HG02973 (cell line): Measurements from ENCODE around the gene DSCAML1.

ENCODE experiments used
- ATAC-seq: cut with Tn5 transposase; IDR thresholded peaks from one replicate; pipeline ENCODE4 v1.9.1; 2021; ENCODE audit warnings: moderate library complexity; ENCODE audit not compliant: unreplicated experiment

The DSCAML1 gene

DNA sequence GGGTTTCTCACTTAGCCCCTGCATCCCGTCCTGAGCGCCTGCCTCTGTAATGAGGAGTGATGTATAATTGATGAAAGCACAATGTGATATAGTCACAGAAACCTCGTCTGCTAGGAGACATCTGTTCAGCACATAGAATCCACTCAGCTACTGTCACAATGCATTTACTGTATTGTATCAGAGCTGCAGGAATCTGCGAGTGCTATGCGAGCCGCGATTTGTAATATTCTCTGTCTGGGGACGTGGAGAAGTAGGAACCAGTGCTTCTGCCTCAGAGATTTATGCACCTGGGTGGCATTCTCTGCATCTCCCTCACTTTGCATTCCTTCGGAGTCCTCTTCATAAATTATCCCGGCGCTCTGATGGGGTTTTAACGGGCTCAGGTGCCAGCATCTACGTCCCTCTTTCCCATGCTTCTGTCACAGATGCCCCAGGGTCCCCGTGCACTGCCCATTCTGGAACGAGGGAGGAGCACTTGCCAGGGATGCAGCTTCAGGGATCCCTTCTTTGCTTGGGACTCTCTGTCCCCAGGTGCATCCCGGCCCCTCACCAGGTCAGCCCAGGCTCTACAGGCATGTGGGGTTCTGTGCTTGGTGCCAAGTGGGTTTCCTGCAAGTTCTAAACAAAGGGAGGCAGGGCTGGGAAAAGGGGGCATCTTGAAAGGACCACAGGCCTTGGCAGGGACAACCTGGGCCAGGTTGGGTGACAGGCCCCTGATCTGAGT lies 205.5 kb downstream of the DSCAML1 start:
- ATAC-seq: no peak

DNA sequence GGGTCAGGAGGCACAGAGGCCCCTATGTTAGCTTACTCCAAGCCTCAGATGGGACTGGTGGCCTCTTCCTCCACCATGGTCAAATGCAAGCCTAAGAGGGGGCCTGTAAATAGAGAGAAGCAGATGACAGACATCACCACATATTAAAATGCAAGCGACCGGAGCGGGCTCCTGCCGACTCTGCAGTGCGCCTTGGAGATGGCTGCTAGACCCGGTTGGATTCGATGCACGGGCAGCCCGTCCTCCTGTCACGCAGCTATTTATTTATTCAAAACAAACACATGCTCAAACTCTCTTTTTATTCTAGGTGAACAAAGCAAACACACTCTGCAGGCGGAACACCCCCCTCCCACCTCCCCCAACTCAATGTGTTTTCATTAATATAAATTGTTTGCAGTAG lies 208.0 kb downstream of the DSCAML1 start:
- ATAC-seq: no peak

DNA sequence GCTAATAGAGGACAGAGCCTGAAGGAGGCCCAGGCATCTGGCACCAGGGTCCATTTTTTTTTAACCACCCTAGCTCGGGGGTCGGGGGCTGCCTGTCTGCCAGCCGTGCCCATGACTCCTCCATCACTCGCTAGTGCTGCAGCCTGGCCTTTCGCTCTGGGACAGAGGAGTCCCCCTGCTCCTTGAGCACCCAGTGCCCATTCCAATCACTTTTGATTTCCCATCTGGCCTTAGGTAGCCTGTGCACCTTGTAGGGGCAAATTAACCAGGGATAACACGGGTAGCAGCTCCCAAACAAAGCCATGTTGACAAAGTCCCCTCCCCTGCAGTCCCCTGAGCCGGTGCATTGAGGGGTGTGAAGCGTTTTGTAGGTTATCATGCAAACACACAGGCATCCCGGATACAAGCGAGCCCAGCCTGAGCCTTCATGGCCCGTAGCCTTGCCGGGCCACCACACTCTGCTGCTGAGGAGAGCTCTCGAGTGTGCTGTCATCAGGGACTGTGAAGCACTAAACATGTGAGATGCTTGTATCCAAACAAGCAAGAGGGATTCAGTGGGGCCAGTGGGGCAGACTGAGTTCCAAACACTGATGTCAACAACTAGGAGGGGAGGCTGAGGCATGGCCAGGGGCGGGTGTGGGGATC lies 208.7 kb downstream of the DSCAML1 start:
- ATAC-seq: no peak

DNA sequence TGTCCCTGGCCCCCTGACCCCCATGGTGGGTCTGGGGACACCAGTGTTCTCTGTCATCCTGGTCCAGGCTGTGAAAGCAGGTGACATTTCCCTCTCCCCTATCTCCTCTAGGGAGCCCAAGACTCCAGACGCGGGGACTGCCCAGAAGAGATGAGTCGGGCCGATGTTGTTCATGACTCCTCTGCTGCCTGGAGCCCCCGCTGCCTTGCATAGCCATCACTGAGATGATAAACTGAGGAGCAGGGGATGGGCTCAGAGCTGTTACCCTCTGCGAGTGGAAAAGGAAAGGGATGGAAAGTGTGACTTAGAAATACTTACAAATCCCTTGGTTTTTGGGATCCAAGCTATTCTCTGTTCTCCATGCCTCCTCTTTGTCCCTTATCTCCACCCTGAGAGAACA lies 209.6 kb downstream of the DSCAML1 start:
- no peak for ATAC-seq

DNA sequence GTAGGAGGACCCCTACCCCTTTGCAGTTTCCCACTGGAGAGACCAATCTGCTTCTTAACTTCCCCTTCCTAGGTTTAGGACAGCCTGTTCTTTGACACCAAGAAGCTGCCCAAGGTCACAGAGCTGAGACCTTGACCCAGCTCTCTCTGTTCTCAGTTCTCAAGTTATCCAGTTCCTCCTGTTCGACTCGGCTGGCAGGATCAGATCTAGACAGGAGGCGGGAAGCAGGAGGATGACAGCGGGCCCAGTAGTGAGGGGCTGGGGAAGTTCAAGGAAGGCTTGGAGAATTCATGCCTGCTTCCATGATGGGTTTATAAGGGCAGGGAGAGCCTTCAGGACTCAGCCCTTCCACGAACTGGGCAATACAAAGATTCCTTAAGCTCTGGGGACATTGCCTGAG lies 210.6 kb downstream of the DSCAML1 start:
- ATAC-seq: no peak

DNA sequence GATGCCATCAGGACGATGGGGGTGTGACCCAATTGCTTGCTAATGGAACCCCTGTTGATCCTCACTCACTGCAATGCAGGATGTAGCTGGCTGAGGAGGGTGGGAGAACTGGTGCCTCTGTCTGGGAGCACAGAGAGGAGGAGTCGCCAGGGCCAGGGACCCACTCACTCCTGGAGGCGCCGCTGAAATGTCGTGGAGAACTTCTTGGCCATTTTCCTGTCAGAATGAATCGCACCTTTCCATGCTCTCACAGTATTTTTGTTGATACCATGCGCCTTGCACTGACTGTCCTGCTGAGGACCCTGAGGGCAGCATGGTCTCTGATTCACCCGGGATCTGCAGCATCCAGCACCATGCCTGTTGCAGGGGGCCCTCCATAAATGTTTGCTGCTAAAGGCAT lies 211.4 kb downstream of the DSCAML1 start:
- ATAC-seq: no peak

DNA sequence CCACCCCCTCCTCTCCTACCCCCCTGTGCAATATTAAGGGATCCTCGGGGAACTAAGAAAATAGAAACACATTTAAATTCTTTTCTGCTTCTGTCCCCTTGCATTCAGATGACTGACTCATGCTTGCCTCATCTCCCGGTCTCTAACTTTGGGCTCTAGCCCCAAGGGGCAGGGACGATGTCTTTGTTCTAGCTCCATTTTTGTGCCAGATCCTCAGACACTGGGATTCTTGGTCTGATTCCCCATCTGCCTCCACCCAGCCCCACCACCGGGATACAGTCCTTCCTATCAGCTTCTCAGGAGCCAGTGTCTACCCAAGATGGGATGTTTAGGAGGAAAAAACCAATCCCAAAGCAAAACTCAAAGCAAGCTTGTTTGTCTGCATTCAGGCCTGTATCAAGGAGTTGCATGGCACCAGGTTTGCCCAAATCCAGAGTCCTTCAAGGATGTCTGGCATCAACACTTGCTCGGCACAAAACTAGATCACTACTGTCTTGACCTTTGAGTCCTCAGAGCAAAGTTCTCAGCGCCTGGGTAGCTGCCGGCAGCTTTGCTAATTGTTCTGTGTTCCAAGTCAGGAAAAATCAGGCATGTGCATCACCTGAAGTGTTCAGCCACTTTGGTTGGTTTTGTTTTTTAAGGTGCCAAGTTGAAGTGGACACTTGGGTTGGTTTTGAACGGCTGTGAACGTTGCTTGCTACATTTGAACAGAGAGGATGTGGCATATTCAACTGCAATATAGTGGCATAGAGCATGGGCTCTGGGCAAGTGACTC lies 212.8 kb downstream of the DSCAML1 start:
- ATAC-seq: no peak

DNA sequence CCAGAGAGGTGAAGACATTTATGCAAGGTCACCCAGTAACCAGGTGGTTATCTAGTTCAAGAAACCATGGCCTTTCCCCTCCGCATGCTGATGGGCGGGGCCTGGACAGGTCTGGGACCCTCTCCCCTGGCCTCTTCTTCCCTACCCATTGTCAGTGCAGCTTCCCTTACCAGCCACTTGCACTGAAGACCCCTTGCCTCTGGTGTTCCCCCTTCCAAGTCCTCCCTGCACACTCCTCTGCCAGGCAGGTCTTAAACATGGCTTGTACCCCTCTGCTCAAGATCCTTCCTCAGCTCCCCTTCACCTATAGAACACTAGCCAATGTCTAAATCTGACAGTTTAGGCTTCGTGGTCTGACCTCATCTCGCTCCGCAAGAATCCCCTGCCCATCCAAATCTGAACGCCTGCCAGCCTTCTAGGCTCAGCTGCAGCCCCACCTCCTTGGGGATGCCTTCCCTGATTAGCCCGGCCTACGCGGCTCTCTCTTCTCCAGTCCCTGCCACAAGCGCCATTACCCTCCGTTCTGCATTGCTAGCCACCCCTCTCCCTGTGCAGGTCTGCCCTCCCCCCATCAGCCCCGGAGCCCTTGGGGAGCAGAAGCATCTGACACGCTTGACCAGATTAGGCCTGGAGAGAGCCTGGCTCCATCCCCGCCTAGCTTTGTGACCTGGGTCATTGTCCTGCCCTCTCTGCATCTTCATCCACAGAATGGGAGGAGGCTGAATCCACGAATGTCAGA lies 213.8 kb downstream of the DSCAML1 start:
- no peak for ATAC-seq

DNA sequence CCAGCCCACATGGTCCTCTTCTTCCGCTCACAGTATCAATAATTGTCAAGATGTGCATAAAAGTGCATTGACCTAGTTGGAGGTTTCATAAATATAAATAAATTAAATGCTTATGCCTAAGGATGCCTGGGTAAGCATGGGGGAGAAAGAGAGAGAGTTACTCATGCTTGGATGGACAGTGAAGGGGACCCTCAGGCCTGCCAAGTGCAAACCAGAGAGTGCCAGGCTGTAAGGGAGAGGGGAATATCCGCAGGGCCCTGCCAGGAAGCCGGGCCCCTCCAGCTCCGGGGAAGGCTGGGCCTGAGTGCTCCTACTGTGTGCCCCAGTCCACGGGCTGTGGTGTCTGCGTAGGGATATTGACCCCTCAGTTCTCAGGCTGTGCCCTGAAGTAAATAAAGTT lies 214.6 kb downstream of the DSCAML1 start:
- ATAC-seq: no peak

DNA sequence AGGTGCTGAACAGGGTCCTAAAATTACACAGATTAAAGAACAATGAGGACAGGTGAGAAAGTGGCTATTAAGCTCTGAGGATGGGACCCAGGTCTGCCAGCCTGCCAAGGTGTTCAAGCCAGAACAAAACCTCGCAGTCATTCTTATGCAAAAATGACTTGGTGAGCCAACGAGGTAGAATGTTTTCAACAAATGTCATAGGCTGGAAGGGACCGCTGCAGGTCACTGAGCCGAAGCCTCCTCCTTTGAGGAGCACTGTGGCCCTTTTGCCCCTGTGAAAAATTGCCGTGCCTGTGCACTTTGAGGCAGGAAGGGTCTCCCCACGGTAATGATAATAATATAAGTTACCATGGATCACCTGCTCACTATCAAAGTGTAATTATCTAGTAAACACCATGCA lies 216.2 kb downstream of the DSCAML1 start:
- no peak for ATAC-seq

DNA sequence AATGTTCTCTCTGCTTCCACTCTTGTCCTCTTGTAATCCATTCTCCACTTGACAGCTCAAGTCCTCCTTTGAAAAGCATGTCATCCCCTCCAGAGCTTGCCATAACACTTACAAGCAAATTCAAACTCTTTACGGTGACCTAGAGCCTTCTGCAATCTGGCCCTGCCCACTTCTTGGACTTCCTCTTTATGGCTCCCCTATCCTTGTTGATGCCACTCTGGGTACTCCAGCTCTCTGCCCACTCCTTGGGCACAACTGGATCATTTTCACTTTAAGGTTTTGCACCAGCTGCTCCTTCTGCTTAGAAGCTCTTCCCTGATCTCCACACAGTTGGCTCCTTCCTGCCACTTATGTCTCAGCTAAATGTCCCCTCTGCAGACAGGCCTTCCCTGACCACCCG lies 217.9 kb downstream of the DSCAML1 start:
- no peak for ATAC-seq

DNA sequence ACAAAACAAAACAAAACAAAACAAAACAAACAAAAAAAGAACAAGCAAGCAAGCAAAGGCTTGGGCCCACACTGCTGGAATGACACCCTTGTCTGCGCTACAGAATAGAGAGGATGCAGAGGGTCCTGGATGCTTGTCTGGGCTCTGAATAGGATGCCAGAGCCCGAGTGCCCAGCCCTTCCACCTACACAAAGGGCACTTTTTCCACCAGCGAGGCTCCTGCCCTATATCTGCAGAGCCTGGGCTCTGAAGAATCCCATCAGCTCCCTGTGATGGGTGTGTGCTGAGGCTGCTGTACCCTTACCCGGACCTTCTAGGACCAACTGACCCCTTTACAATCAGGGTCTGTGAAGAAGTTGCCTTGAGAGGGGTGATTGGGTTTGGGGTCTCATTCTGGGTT lies 221.2 kb downstream of the DSCAML1 start:
- no peak for ATAC-seq

DNA sequence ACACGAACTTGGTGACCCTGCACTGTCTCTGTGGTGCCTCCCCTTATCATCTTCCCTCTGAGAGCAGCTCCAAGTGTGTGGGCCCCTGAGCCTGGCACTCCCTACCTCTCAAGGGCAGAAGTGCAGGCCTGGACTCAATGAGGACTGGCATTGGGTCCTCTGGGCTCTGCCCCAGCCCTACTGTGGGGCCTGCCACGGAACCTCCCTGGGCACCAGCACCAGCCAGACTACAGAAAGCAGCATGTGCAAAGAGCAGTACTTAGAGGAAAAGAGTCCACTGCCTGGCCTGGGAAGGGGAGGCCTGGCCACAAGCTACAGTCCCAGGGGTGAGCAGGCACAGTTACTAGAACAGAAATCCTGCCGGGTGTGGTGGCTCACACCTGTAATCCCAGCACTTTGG lies 222.5 kb downstream of the DSCAML1 start:
- ATAC-seq: no peak

DNA sequence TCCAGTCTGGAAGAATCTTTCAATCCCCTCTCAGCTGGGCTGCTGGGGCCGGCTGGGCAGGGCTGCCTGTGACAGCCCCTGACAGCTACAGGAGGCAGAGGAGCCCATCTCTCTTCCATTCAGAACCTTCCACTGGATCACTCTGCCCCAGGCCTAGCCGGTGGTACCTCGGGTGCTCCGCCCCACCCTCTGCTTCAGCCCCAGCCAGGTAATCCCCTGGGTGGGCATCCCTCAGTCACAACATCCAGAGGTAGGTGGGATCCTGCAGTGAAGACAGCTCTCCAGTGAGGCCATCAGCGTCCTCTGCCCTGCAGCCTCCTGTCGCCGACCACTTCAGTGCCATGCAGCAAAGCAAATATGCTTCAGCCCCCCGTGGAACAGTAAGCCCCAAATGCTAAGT lies 223.7 kb downstream of the DSCAML1 start:
- no peak for ATAC-seq

DNA sequence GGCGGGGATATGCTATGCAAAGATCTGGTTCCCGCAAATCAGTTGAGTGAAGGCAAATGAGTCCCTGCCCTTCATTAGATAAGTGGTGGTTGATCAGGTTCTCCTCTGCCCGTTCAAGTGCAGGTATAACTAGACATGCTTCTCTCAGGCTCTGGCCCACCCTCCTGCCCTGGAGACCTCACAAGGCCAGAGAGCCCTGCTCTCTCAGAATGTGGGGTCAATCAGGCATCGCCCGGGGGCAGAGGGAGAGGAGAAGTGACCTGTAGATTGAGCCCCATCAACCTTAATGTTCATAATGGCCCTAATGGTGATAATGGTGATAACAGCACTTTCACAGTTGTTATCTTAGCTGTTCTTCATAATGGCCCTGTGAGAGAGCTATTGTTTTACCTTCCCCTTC lies 224.3 kb downstream of the DSCAML1 start:
- no peak for ATAC-seq

DNA sequence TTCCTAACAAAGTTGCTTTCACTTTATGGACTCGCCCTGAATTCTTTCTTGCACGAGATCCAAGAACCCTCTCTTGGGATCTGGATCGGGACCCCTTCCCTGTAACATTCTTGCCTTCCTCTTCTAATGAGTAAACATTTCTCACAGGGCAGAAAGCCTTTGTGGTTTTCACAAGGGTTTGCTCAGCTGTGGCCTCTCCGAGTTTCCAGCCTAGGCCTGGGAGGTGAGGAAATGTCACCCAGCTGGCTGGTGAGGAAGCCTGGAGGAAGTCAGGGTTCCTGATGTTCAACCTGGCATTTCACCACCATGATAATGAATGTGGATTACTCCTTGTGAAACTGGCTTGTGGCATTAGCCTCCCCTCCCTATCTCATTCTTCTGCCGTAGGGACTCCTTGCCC lies 224.9 kb downstream of the DSCAML1 start:
- no peak for ATAC-seq

DNA sequence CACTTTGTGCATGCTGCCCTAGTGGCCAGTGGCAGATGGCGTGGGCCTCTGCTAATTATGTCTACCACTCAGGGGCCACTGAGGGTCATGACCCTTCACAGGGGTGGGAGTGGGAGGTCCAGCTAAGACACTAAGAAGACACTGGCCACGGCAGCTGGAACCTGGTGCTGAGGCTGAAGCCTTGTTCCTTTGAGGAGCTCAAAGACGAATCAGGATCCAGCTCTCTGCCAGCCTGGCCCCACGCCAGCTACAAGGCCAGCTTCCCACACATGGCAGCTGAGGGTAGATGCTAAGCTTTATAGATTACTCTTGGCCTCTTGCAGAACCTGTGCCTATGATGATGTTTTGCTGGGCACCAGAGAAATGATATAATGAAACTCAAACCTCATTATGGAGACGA lies 226.3 kb downstream of the DSCAML1 start:
- ATAC-seq: no peak

DNA sequence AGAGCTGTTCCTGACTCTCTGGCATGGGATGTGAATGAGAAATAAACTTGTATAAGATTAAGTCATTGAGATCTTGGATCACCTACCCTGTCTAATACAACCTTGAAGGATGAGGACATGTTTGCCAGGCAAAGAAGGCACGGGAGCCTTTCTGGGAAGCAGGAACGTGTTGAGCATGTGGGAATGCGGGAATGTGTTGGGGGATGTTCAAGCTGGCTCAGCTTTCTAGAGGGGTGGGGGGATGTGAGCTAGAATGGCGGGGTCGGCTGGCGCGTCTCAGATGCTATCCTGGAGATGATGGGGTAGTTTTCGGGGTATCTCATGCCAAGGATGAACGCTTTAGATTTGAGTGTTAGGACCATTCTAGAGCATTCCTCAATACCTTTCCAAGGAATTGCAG lies 227.1 kb downstream of the DSCAML1 start:
- no peak for ATAC-seq

DNA sequence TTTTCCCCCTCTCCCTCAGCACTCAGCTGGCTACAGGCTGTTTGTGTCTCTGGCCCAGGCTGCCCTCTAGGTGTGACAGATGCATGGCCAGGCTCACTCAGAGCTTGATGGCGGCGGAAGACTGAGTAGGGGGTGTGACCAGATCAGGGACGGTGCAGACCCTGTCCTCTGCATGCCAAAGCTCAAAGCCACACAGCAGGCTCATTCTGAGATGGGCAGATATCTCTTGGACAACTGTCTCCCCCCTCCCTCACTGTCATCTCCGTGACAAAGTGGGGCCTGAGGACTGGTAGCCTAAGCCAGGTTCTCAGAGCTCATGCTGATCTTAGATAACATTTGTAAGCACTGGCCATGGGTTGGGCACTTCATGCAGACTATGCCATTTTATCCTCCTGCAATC lies 231.3 kb downstream of the DSCAML1 start:
- ATAC-seq: no peak

DNA sequence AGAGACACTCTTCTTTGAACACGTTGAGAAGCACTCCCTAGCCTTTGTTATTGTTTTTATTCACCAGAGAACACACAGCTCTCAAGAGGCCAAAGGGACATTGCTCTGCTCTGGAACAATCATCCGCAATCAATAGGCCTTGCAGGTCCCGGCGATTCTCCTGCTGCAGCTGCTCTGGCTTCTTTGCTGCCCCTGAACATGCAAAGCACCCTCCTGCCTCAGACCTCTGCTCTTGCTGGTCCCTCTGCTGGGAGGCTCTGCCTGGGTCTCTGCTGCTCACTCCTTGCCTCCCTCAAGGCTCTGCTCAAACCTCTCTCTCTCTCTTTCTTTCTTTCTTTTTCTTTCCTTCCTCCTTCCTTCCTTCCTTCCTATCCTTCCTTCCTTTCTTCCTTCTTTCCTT lies 232.7 kb downstream of the DSCAML1 start:
- no peak for ATAC-seq

DNA sequence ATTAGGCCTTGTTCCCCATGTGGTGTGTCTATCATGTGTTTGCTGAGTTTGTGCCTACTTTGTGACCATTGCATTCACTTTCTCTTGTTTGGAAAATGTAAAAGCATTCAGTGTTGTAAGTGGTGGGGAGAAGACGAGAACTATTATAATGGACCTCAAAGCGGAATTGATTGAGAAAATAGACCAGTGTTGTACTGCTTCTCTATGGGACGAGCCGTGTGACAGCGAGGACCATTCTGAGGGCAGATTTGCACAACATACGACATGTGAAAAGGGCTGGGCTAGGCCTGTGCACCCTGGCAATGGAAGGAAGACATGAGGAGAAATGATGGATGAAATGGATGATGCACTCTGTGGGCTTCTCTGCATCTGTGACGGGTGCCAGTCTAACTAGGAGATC lies 233.5 kb downstream of the DSCAML1 start:
- no peak for ATAC-seq

DNA sequence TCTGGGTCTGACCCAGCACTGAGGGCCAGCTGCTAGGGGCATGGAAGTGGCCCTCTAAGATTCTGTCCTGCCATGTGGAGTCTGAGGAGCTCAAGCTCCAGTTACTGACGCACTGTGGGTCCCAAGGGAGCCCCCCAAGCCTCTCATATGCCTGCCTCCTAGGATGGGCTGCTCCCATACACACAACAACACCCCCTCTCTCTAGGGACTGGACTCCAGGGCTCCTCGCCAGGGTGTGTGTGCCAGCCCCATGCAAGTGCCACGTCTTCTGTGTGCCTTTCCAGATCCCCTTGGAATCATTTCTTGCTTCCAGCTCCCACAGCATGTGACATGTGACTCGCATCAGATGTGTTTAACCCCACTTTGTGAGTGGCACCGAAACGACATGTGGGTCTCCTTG lies 234.9 kb downstream of the DSCAML1 start:
- no peak for ATAC-seq
